MM.1S (cell line): ENCODE data around the gene PAX1.

Experiments
- EZH2 ChIP-seq: fragments of 300-600 bp; sonication (generic); optimal IDR thresholded peaks from 2 replicates; pipeline ENCODE3; 2017; ENCODE audit warnings: low read depth, mild to moderate bottlenecking, antibody characterized with exemption, low read length, mixed read lengths
- EZH2phosphoT487 ChIP-seq: fragments of 300-600 bp; sonication (generic); IDR thresholded peaks from 2 replicates; pipeline ENCODE4 v1.6.1; 2018; ENCODE audit warnings: antibody characterized with exemption, low read length
- TF ChIP-seq, protein P1 (sequence below): fragments of 300-600 bp; sonication (generic); IDR thresholded peaks from 2 replicates; pipeline ENCODE4 v1.5.1; 2016; ENCODE audit warnings: antibody characterized with exemption, low read length, mixed read lengths

DNA sequence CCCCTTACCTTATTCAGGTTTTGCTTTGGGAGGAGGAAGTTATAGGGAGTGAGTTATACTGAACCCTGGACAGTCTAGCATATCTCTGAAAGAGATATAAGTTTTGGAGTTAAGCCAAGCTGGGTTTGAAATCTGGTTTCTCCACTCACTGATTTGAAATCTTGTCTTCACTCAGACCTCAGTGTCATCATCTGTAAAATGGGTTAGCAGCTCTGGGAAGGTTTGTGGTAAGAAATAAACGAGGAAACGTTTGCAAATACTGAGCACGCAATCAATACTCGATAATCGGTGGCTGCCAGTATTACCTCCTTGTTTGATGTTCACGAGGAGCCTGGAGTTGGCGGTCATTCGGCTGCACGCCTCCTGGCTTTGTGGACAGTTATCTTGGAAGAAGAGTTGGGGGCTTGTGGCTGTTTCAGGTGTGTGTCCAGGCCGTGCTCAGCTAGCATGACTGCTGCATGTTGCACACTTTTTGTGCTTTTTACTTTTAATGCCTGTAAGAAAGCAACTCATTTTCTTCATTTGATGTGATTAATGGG lies 61.8 kb downstream of the PAX1 start:
- TF ChIP-seq, protein P1, sequence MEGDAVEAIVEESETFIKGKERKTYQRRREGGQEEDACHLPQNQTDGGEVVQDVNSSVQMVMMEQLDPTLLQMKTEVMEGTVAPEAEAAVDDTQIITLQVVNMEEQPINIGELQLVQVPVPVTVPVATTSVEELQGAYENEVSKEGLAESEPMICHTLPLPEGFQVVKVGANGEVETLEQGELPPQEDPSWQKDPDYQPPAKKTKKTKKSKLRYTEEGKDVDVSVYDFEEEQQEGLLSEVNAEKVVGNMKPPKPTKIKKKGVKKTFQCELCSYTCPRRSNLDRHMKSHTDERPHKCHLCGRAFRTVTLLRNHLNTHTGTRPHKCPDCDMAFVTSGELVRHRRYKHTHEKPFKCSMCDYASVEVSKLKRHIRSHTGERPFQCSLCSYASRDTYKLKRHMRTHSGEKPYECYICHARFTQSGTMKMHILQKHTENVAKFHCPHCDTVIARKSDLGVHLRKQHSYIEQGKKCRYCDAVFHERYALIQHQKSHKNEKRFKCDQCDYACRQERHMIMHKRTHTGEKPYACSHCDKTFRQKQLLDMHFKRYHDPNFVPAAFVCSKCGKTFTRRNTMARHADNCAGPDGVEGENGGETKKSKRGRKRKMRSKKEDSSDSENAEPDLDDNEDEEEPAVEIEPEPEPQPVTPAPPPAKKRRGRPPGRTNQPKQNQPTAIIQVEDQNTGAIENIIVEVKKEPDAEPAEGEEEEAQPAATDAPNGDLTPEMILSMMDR, result no peak
- no peak for TF ChIP-seq EZH2
- TF ChIP-seq EZH2phosphoT487, result no peak
